Occipital lobe (tissue), 2 donors: Measurements from ENCODE around the gene SYT17. TPM values are rescaled to one million over a fixed set of nuclear protein-coding genes. Genes with fewer than 3 reads are reported as not detected.

Source experiments
- DNase-seq: peaks from one replicate; lab custom pipeline; 2025; lab: John Stamatoyannopoulos, UW
- total RNA-seq: library from RNA; depleted of rRNA; stranded (reverse); fragments of >200 nt; gene quantifications from one replicate; pipeline ENCODE4 v1.2.3, GENCODE V29; 2014

The SYT17 gene
- total RNA-seq, 1 donor from 2014 or later, result 6.2 TPM

DNA sequence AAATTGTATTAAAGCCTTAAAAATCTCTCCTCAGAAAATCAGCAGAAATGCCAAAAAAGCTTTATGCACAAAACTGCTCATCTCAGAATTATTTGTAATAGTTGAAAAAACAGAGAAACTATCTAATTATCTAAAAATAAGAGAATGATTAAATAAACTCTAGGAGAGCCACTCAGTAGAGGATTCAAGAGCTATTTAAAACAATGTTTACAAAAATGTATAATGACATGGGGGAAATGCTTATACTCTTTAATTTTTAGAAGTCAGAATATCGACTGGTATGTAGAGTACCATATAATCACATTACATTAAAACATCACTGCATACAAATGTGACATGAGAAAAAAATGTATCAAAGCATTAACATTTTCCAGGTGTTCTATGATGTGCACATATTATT, 129.4 kb downstream of the SYT17 start:
- DNase-seq, result no peak

DNA sequence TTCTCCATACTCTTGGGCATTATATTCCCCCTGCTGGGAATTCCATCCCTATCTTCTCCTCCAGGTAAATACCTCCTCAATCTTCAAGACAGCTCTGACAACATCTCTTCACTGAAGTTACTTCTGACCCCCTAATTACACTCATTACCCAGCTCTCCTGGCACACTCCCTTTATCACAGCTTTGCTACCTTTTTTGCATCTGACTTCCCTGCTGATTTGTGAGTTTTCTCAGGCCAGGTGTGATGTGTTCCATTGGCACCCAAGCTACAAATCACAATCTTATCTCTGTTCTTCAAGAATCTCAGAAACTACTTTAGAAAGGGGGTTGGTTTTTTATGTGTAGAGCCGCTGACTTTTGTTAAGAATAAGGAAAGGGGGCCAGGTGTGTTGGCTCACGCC, 131.5 kb downstream of the SYT17 start:
- no peak for DNase-seq

DNA sequence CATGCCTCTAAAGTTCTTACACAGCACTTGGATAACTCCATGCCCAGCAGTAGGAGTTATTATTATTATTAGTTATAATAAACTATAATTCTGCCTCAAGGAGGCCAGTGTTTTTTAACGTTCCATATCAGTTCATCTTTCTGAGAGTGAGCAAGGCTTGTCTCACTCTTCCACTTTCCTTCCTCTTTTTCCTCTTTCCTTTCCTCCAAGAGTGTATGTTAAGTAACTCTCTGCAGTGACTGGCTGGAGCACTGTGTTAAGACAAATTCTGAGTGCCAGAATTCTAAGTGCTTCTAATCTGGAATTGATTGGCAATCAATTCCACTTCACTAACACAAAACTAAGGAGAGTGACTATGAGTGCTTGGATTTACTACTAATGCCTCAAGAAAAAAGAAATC, 133.9 kb downstream of the SYT17 start:
- DNase-seq, result no peak

DNA sequence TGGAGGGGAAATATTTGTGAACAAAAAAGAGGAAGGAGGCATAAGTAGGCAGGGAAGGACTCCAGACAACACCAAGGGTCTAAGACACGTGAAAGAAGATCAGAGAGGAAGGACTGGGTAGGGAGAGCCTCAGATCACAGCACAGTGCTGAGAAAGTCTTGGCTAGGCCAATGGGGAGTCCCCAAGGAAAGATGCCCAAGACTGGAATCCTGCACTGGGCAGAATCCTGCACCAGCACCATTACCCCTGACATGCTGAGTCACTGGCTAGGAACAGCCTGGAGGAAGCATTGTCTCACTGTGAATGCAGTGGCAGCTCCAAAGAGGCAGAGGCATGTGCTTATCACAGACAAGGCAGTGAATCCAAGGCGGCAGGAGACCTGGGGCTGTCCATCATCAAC, 136.7 kb downstream of the SYT17 start:
- DNase-seq, result no peak

DNA sequence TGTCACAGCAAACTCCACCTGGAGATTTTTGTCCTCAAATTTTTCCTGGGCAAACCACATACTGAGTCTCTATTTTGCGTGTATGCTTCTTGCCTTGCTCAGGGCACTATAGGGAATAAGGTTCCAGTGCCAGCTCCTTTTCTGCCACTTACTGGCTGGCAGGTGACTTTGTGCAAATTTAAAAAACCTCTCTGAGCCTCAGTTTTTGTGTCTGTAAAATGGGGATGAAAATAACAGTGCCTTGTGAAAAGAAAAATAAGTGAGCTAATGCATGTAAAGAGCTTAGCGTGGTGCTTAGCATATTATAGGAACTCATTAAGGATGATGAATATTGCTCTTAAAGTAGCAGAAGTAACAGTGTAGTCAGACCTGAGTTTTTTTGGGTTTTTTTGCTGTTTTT, 137.4 kb downstream of the SYT17 start:
- DNase-seq, result no peak

GRCh38 chr16:19307587-19308241, 139.7 kb downstream of the SYT17 start:
- no peak for DNase-seq

- DNase-seq, result no peak
Measured at GRCh38 chr16:19308392-19308791, 140.4 kb downstream of the SYT17 start.

GRCh38 chr16:19309178-19309577, 141.1 kb downstream of the SYT17 start:
- no peak for DNase-seq

GRCh38 chr16:19314718-19315425, 146.8 kb downstream of the SYT17 start:
- DNase-seq, result no peak

- no peak for DNase-seq
Measured at GRCh38 chr16:19315889-19316433, 147.9 kb downstream of the SYT17 start.

DNA sequence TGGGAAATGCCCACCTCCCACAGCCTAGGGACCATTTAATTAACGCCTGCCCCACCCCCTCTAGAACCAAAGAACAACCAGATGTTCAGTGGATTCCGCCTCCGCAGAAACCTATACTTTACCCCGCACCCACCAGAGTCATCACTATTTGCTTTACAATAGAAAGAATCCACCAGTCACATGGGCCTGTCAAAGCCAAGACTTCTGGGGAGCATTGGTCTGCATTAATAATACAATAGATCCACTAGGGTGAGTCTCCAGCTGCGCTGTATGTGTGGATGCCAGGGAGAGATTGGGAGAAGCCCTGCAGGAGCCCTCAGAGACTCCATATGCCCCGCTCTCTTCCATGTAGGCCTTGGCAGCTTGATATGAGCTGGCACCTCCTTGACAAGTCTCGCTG, 148.8 kb downstream of the SYT17 start:
- no peak for DNase-seq

Other genes starting within 250 kb of the SYT17 start
- 110 TPM for gene SMG1, start 241.8 kb upstream of the SYT17 start, total RNA-seq
- gene TMC7, start 184.3 kb upstream of the SYT17 start, total RNA-seq, result 2.8 TPM
- gene COQ7, start 100.6 kb upstream of the SYT17 start, total RNA-seq, result 56.9 TPM
- gene ITPRIPL2, start 54.3 kb upstream of the SYT17 start, total RNA-seq, result 5.1 TPM
- not detected for gene CLEC19A, start 117.5 kb downstream of the SYT17 start, total RNA-seq
- not detected for gene TMC5, start 249.6 kb downstream of the SYT17 start, total RNA-seq